C4-2B (cell line): ENCODE measurements around the gene POFUT2.

Source experiments
- H3K27ac ChIP-seq: fragments of 450-650 bp; 2 replicates; pipeline ENCODE4 v1.5.1; 2017
- ZFX ChIP-seq: fragments of 450-650 bp; IDR thresholded peaks from 2 replicates; pipeline ENCODE4 v1.6.1; 2017
- TF ChIP-seq, protein P1 (sequence below): fragments of 450-650 bp; conservative IDR thresholded peaks from 2 replicates; pipeline ENCODE4 v1.5.1; 2017; ENCODE audit warnings: mild to moderate bottlenecking

POFUT2 gene

DNA sequence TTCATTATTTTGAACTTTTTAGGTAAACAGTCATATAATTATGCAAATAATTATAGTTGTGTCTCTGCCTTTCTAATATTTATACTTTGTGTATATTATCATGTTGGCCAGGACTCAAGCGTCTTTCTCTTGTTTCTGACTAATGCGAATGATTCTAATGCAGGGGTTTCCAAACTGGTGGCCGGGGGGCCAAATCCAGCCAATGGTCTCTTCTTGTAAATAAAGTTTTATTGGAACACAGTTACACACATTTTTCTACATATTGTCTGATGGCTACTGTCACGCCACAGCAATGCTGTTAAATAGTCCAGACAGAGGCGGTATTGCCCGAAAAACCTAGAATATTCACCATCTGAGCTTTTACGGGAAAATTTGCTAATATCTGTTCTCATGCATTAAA lies 8.9 kb upstream of the POFUT2 start:
- TF ChIP-seq, protein P1, sequence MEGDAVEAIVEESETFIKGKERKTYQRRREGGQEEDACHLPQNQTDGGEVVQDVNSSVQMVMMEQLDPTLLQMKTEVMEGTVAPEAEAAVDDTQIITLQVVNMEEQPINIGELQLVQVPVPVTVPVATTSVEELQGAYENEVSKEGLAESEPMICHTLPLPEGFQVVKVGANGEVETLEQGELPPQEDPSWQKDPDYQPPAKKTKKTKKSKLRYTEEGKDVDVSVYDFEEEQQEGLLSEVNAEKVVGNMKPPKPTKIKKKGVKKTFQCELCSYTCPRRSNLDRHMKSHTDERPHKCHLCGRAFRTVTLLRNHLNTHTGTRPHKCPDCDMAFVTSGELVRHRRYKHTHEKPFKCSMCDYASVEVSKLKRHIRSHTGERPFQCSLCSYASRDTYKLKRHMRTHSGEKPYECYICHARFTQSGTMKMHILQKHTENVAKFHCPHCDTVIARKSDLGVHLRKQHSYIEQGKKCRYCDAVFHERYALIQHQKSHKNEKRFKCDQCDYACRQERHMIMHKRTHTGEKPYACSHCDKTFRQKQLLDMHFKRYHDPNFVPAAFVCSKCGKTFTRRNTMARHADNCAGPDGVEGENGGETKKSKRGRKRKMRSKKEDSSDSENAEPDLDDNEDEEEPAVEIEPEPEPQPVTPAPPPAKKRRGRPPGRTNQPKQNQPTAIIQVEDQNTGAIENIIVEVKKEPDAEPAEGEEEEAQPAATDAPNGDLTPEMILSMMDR = no peak
- no peak overlapping the region for H3K27ac ChIP-seq

DNA sequence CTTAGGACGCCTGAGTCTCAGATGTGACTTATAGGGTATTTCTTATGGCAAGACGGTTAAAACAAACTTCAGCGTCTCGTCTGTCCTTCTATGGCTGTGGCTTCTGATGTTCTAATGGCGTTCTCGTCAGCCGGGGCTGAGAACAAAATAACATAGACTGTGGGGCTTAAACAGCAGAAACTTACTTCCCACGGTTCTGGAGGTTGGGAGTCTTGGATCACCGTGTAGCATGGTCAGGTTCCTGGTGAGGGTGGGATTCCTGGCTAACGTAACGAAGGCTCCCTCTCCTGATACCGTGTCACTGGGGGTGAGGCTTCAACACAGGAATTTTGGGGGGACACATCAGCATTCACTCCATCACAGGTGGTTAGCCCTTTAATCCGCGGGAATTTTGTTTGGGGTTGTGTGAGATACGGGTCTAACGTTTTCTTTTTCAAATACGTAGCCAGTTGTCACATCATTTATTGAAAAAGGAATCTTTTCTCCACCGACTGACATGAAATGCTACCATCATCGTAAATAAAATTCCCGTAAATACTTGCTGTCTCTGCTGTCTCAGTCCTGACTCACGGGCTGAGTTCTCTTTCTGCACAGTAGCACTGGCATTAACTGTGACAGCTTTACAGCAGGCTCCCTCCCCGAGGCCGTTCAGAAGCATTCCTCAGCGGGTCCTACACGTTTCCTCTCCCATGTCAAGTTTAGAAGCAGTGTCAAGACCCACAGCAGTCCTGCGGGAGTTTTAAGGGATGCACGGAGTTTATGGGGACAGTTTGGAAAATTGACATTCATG lies 8.1 kb upstream of the POFUT2 start:
- no peak overlapping the region for H3K27ac ChIP-seq
- no peak for TF ChIP-seq ZFX
- TF ChIP-seq, protein P1 = no peak

DNA sequence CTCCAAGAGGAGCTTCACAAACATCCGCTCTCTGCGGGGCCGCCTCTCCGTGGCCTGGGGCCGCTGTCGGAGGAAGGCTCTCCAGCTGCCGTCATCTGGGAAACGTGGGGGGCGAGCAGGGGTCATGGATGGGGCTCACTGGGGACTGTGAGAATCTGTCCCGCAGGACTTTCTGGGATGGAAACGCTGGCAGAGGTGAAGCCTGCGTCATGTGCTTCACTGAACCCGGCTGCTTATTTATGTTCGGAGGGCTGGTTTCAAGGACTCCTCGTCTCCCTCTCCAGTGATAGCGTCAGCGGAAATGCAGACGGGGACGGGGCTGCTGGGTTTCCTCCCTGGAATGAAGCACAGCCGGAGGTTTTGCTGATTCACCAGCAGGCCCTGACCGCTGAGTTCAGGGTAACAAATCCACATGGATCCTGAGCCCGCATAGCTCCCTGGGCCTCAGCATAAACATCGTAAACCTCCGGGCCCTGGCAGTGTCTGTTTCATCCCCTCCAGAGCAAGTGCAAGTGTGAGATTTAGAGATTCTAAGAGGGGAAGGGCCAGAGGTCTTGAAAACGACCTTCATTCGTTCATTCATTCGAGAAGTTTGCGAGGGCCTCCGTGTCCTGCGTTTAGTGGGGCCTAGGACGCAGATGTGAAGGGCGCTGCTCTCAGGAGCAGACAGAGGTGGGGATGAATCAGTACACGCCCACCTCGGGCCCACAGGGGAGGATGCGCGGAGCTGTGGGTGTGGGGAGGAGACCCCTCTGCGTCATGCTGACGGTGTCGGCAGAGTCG lies 7.0 kb upstream of the POFUT2 start:
- no peak overlapping the region for H3K27ac ChIP-seq
- TF ChIP-seq, protein P1 = no peak
- no peak for TF ChIP-seq ZFX

DNA sequence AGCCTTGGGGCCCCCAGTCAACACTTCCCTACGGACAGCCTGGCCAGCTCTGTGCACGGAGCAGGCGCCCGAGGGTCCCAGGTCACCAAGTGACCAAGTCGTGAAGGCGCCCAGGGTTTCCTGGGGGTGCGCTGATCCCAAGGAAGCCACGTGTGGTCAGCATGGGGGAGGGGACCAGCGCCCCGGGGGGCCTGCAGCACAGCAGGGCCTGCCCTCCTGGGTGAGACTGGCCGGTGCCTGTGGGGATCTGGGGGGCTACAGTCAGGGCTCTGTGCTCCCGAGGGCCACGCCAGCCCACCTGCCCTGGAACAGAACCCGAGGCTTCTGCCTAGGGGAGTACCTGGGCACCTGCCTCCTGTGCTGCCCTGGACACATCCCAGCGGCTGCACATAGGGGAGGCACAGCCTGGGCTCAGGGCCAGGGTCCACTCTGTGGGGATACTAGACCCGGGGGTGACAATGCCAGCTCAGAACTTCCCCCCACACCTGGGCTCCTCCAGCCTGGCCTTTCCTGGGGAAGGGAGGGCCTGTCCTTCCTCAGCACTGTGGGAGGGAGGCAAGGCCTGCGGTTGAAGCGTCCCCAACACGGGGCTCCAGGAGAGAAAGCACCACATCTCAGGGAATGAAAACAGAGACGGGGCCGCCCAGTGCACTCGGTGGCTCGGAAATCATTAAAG lies 6.2 kb upstream of the POFUT2 start:
- TF ChIP-seq ZFX = no peak
- TF ChIP-seq, protein P1 = no peak
- no peak overlapping the region for H3K27ac ChIP-seq

DNA sequence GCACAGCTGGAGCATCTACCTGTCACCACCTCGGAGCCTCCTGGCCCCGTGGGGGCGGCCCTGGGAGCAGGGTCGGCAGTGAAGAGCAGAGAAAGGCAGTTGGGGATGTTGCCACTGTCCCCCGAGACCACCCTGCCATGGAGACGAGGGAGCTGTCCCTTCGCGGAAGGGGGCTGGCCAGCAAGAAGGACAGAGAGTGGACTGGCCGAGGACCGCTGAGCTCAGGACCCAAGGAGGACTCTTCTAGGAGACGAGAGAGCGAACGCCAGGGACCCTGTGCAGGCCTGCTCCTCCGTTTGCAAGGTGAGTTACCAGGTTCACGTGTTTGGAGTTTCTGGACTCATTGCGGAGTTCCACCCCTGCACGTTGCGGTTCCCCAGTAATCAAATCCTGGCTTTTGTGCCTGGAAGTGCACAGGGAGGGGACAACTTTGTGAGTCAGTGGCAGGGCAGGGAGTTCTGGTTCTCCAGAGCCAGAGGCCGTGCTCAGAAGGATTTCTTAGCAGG lies 5.6 kb upstream of the POFUT2 start:
- H3K27ac ChIP-seq = no peak overlapping the region
- TF ChIP-seq ZFX = no peak
- TF ChIP-seq, protein P1 = no peak

DNA sequence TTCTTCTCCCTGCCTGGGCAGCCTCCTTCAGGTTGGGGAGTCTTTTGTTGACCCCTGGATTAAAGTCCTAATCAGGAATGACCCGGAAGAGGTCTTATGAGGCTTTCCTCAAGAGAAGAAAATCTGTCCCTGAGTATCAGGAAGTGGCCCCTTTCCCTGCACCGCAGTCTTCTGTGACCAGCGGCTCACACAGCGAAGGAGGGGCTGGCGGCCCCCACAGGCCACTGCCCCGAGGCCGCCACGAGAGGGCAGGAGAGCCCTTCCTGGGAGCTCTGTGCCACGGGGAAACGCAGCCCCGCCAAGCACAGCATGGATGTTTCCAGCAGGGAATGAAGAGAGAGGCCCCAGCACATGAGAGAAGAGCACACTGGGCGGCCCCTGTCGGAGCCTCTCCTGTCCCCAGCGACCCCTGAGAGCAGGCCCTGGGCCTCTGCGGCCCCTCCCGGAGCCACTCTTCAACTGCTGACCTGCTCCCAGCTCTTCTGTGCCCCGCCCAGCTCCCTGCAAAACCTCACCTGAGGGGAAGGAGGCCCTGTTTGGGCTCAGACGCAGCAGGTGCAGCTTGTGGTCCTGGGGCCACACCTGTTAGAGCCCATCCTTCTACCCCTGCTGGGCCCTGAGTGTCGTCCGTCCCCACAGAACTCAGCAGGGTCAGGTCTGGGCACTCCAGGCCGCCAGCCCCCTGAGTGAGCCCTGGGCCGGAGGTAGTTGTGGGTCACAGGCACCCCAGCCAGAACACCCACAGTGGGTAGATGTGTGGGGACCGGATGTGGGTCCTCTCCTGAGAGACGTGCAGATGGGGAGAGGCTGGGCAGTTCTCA lies 4.9 kb upstream of the POFUT2 start:
- no peak overlapping the region for H3K27ac ChIP-seq
- TF ChIP-seq, protein P1 = peak; percentile 93
- no peak for TF ChIP-seq ZFX
